Lower leg skin (tissue), 3 donors: Measurements from ENCODE around the gene IRF2.

Experiments
- CTCF ChIP-seq, 3 donors: fragments of 450-650 bp; IDR thresholded peaks; one replicate each; pipeline ENCODE4 v1.5.1; 2016; ENCODE audit warnings: antibody characterized with exemption in 3 of 3, mild to moderate bottlenecking in 3 of 3, moderate library complexity in 2 of 3
- POLR2A ChIP-seq, 2 donors: fragments of 450-650 bp; IDR thresholded peaks; one replicate each; pipeline ENCODE4 v1.6.1; 2016 to 2017; ENCODE audit warnings: antibody characterized with exemption in 2 of 2, mild to moderate bottlenecking in 1 of 2, moderate library complexity in 1 of 2

DNA sequence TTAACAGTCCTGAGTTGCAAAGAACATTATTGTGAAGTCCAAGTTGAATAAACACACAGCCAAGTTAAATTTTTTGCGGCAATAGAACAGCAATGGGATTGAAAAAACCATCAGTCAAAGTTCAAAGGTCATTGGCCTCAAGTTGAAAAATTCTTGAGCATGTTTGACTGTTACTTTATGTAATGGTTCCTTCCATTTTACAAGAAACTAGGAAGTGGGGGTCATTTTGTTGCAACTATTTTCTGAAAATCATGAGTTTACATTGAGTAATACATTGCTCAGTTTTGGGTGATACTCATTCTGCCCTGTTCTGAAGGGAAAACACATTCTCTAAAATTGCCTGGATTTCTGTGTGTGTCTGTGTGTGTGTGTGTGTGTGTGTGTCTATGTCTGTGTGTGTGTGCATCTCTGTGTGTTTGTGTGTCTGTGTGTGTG lies 5.2 kb upstream of the IRF2 start:
- no peak for TF ChIP-seq CTCF (IDR thresholded peaks at IDR 0.05)
- no peak for TF ChIP-seq POLR2A (IDR thresholded peaks at IDR 0.05)
